Left ventricle myocardium inferior (tissue), 1 donor: ENCODE results near the gene UNC5A. TPM values are rescaled to one million over a fixed set of nuclear protein-coding genes. Genes with fewer than 3 reads are reported as not detected.

ENCODE experiments used
- DNase-seq: peaks from one replicate; pipeline ENCODE4 v3.0.0-alpha.2; 2020
- H3K27ac ChIP-seq: fragments of 200-600 bp; replicated peaks from 2 replicates; pipeline ENCODE4 v1.8.0; 2021
- H3K27me3 ChIP-seq: fragments of 200-600 bp; 2 replicates; pipeline ENCODE4 v1.8.0; 2021; ENCODE audit warnings: low read depth
- H3K36me3 ChIP-seq: fragments of 200-600 bp; 2 replicates; pipeline ENCODE4 v1.8.0; 2021
- H3K4me1 ChIP-seq: fragments of 200-600 bp; 2 replicates; pipeline ENCODE4 v1.8.0; 2021
- H3K4me3 ChIP-seq: fragments of 200-600 bp; 2 replicates; pipeline ENCODE4 v1.8.0; 2021; ENCODE audit warnings: mild to moderate bottlenecking, moderate library complexity
- H3K9me3 ChIP-seq: fragments of 200-600 bp; replicated peaks from 2 replicates; pipeline ENCODE4 v1.8.0; 2021
- CTCF ChIP-seq: fragments of 200-600 bp; IDR thresholded peaks from 2 replicates; pipeline ENCODE4 v1.8.0; 2021; ENCODE audit warnings: antibody characterized with exemption, mild to moderate bottlenecking, borderline replicate concordance
- intact Hi-C: fragments of 100-400 bp; cut with micrococcal nuclease; formaldehyde crosslinking; loops from one replicate; pipeline ENCODE4 v1.11.0; 2022
- total RNA-seq: library from RNA; stranded (reverse); fragmentation: NEBNext Ultra II Directional; extraction: Animal tissue kit (Norgen Biotek cat#: 25700); gene quantifications from one replicate; pipeline ENCODE4 v1.2.1, GENCODE V29; 2021
- donor health status: DM: no; HTN: yes; CAD: no; lungs with severe emphysema.

UNC5A gene
- total RNA-seq, 1 donor from 2014 or later = not detected

GRCh38 chr5:176846335-176847140 is 36.2 kb downstream of the UNC5A start:
- Histone ChIP-seq H3K27me3 (peaks cover 100% of the 10 kb centered on the region), H3K4me3 (no peak overlapping the region), H3K9me3 (no peaks in the 10 kb centered on the region), H3K36me3 (no peaks in the 10 kb centered on the region), H3K4me1 (no peaks in the 10 kb centered on the region), H3K27ac (no peak overlapping the region)
- no peak for DNase-seq
- intact Hi-C loops = no loop called here
- no peak for TF ChIP-seq CTCF

GRCh38 chr5:176847148-176847547 is 36.8 kb downstream of the UNC5A start:
- Histone ChIP-seq H3K4me1 (no peaks in the 10 kb centered on the region), H3K4me3 (no peak overlapping the region), H3K27me3 (peaks cover 100% of the 10 kb centered on the region), H3K36me3 (no peaks in the 10 kb centered on the region), H3K9me3 (no peaks in the 10 kb centered on the region), H3K27ac (no peak overlapping the region)
- intact Hi-C loops = no loop called here
- no peak for DNase-seq
- no peak for TF ChIP-seq CTCF

- Histone ChIP-seq H3K9me3 (no peaks in the 10 kb centered on the region), H3K27me3 (peaks cover 100% of the 10 kb centered on the region), H3K27ac (no peak overlapping the region), H3K4me1 (no peaks in the 10 kb centered on the region), H3K36me3 (no peaks in the 10 kb centered on the region), H3K4me3 (no peak overlapping the region)
- intact Hi-C loops = no loop called here
- DNase-seq = no peak
- TF ChIP-seq CTCF = no peak
Observed at GRCh38 chr5:176847726-176848290, 37.4 kb downstream of the UNC5A start.

GRCh38 chr5:176848651-176849050 is 38.3 kb downstream of the UNC5A start:
- no peak overlapping the region for H3K4me3 ChIP-seq
- intact Hi-C loops = no loop called here
- peaks cover 100% of the 10 kb centered on the region for H3K27me3 ChIP-seq
- no peak for TF ChIP-seq CTCF
- no peak for DNase-seq
- H3K4me1 ChIP-seq = no peaks in the 10 kb centered on the region
- H3K36me3 ChIP-seq = no peaks in the 10 kb centered on the region
- no peak overlapping the region for H3K27ac ChIP-seq
- H3K9me3 ChIP-seq = no peaks in the 10 kb centered on the region

- Histone ChIP-seq H3K4me1 (no peaks in the 10 kb centered on the region), H3K27me3 (peaks cover 98% of the 10 kb centered on the region), H3K36me3 (no peaks in the 10 kb centered on the region), H3K27ac (no peak overlapping the region), H3K9me3 (no peaks in the 10 kb centered on the region), H3K4me3 (no peak overlapping the region)
- no peak for TF ChIP-seq CTCF
- intact Hi-C loops = no loop called here
- DNase-seq = no peak
Observed at GRCh38 chr5:176849611-176850227, 39.4 kb downstream of the UNC5A start.
